Panc1 (cell line): Measurements from ENCODE around the gene MLLT10. TPM values are rescaled to one million over a fixed set of nuclear protein-coding genes. Genes with fewer than 3 reads are reported as not detected.

Source experiments
- ATAC-seq: fragments of 200-7000 bp; cut with Tn5 transposase; 2 replicates; pipeline ENCODE4 v1.9.1; 2020; ENCODE audit warnings: mild to moderate bottlenecking, moderate library complexity
- BruUV-seq: library from RNA; stranded (reverse); fragments of 400-500 nt; replicated peaks from 2 replicates; lab custom pipeline; 2021; lab: Mats Ljungman, UMichigan
- CTCF ChIA-PET: fragments of 300-600 bp; sonication (Branson Sonifier 250); formaldehyde crosslinking; loops from one replicate; lab custom pipeline; 2022; ENCODE audit warnings: antibody characterized with exemption; lab: Charles Lee
- POLR2A ChIA-PET: fragments of 300-600 bp; sonication (Branson Sonifier 250); formaldehyde crosslinking; loops from one replicate; lab custom pipeline; 2022; ENCODE audit warnings: antibody characterized with exemption; lab: Charles Lee
- DNase-seq: peaks from one replicate; pipeline ENCODE4 v3.0.0-alpha.2; 2010; ENCODE audit warnings: low read depth, low spot score
- H3K27ac ChIP-seq: 2 replicates; pipeline ENCODE4 v1.5.1; 2011; ENCODE audit warnings: mild to moderate bottlenecking, low read length, inconsistent platforms
- H3K27me3 ChIP-seq: fragments of 200-500 bp; sonication (Bioruptor generic); 2 replicates; pipeline ENCODE4 v1.6.0; 2014; ENCODE audit warnings: low read length, inconsistent platforms; ENCODE audit not compliant: control insufficient read depth, insufficient read depth
- H3K36me3 ChIP-seq: fragments of 200-500 bp; sonication (Bioruptor generic); 2 replicates; pipeline ENCODE4 v1.5.1; 2014; ENCODE audit warnings: inconsistent platforms, mild to moderate bottlenecking, low read length, moderate library complexity; ENCODE audit not compliant: control insufficient read depth, insufficient read depth
- H3K4me1 ChIP-seq: 2 replicates; pipeline ENCODE4 v1.5.1; 2011; ENCODE audit warnings: inconsistent platforms, mild to moderate bottlenecking, low read length, moderate library complexity; ENCODE audit not compliant: control insufficient read depth, insufficient read depth
- H3K4me3 ChIP-seq, 2 experiments: 2 replicates each; pipeline ENCODE4 v1.5.1; 2011 to 2012; ENCODE audit warnings: low read depth in 2 of 2, low read length in 2 of 2, mild to moderate bottlenecking in 2 of 2, inconsistent platforms in 1 of 2, moderate library complexity in 1 of 2
- H3K9me3 ChIP-seq: fragments of 200-500 bp; sonication (Bioruptor generic); 2 replicates; pipeline ENCODE4 v1.5.1; 2014; ENCODE audit warnings: low read depth, mild to moderate bottlenecking, inconsistent platforms, low read length, moderate library complexity; ENCODE audit not compliant: control insufficient read depth, insufficient read depth
- CTCF ChIP-seq: fragments of 450-650 bp; IDR thresholded peaks from 2 replicates; pipeline ENCODE4 v1.5.1; 2017; ENCODE audit warnings: mild to moderate bottlenecking
- POLR2AphosphoS5 ChIP-seq: IDR thresholded peaks from 2 replicates; pipeline ENCODE4 v1.6.1; 2012; ENCODE audit warnings: mild to moderate bottlenecking, low read depth, low read length, moderate library complexity
- REST ChIP-seq, 2 experiments: IDR thresholded peaks; 2 replicates each; pipeline ENCODE4 v1.6.1; 2011 to 2012; ENCODE audit warnings: low read depth in 2 of 2, control low read depth in 1 of 2, low read length in 1 of 2, mild to moderate bottlenecking in 1 of 2, moderate library complexity in 1 of 2; ENCODE audit not compliant: insufficient read depth in 1 of 2
- SIN3A ChIP-seq: IDR thresholded peaks from 2 replicates; pipeline ENCODE4 v1.6.1; 2012; ENCODE audit warnings: low read depth, mild to moderate bottlenecking, low read length, moderate library complexity, borderline replicate concordance; ENCODE audit not compliant: insufficient read depth
- TCF7L2 ChIP-seq: IDR thresholded peaks from 2 replicates; pipeline ENCODE4 v1.6.1; 2011; ENCODE audit warnings: mild to moderate bottlenecking, low read depth, low read length, inconsistent platforms
- in situ Hi-C: cut with HindIII; loops from 2 replicates; pipeline ENCODE4 v1.10.0; 2016; ENCODE audit warnings: low sequenced_read_pairs, low pct_unique_long_range_greater_than_20kb
- intact Hi-C: fragments of 100-400 bp; cut with micrococcal nuclease; formaldehyde crosslinking; loops from one replicate; pipeline ENCODE4 v1.10.0; 2022; ENCODE audit not compliant: unreplicated experiment
- total RNA-seq: library from RNA; stranded (reverse); gene quantifications from one replicate; pipeline ENCODE4 v1.2.1, GENCODE V29; 2021; ENCODE audit not compliant: unreplicated experiment

MLLT10 gene
- total RNA-seq, 1 experiment from 2014 or later, result 33.4 TPM

- Histone ChIP-seq H3K9me3 (no peaks in the 10 kb centered on the region), H3K36me3 (peaks cover 11% of the 10 kb centered on the region), H3K4me1 (peaks cover 7% of the 10 kb centered on the region), H3K27ac (no peak overlapping the region), H3K4me3 (no peak overlapping the region), H3K27me3 (no peaks in the 10 kb centered on the region)
- in situ Hi-C loops, result no loop called here
- no TSS peak for BruUV-seq
- TF ChIP-seq POLR2AphosphoS5 (no peak), CTCF (no peak), SIN3A (no peak), TCF7L2 (no peak), REST (IDR thresholded peaks at IDR 0.05; ENCODE audit: insufficient read depth in 1 of 2, low read depth in 2 of 2, low read length in 1 of 2) (no peak)
- intact Hi-C loops, result no loop called here
- ChIA-PET POLR2A (no interaction called here), CTCF (no interaction called here)
- DNase-seq (no peak), ATAC-seq (no peak)
Measured at GRCh38 chr10:21670391-21670790, 136.4 kb downstream of the MLLT10 start.

- intact Hi-C loops (no loop called here), in situ Hi-C loops (no loop called here)
- H3K4me1 ChIP-seq, result peaks cover 7% of the 10 kb centered on the region
- POLR2A ChIA-PET, result interaction anchor here (0.7 kb wide), 1 partner anchor 356 kb away, joined by 4 read pairs; no protein-coding TSS in a partner anchor
- H3K27me3 ChIP-seq, result no peaks in the 10 kb centered on the region
- BruUV-seq, result no TSS peak
- no peak overlapping the region for H3K4me3 ChIP-seq
- CTCF ChIA-PET, result no interaction called here
- ATAC-seq, result no peak
- H3K9me3 ChIP-seq, result no peaks in the 10 kb centered on the region
- TF ChIP-seq TCF7L2 (no peak), SIN3A (no peak), CTCF (no peak), REST (IDR thresholded peaks at IDR 0.05; ENCODE audit: insufficient read depth in 1 of 2, low read depth in 2 of 2, low read length in 1 of 2) (no peak), POLR2AphosphoS5 (no peak)
- no peak overlapping the region for H3K27ac ChIP-seq
- no peak for DNase-seq
- peaks cover 11% of the 10 kb centered on the region for H3K36me3 ChIP-seq
Measured at GRCh38 chr10:21673668-21674067, 139.6 kb downstream of the MLLT10 start.
